ENCODE results near the gene ANKRD65.

The ANKRD65 gene

DNA sequence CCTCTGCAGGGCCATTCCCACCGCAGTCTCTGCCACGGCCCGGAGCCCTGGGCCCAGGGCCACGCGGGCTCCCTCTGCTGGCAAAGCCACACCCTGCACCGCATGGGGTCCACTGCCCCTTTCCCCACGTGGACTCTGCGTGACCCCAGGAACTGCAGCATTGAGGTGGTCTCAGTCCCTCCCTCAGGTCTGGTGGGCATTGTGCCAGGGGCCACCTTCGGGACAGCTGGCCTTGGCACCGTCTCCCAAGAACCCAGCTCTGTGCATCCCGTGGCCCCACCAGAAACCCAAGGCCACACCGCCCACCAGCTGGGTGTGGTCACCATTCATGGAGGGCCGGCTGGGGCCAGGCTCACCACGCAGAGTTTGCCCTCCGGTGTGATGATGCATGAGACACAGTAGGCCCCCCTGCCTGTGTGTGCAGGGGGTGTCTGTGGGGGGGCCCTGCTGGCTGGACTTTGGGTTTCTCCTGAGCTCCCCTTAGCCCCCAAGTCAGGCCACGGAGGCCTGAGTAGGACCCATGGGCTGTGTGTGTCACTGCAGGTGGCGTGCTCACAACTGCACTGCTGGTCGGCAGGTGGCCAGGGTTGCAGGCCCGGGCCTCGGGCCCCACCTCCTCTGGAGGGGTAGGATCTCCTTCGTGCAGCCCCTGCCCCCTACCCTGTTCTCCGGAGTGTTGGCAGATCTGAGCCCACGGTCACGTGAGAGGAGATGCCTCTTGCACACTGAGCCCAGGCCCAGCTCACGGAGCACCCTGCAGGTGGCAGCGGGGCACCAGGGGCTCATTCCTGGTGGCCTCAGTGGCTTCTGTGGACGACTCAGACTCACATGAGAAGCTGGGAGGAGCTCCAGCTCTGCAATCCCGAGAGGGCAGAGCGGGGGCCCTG is 20.2 kb upstream of the ANKRD65 start:
- no peak for DNase-seq (ENCODE audit: low read depth)

DNA sequence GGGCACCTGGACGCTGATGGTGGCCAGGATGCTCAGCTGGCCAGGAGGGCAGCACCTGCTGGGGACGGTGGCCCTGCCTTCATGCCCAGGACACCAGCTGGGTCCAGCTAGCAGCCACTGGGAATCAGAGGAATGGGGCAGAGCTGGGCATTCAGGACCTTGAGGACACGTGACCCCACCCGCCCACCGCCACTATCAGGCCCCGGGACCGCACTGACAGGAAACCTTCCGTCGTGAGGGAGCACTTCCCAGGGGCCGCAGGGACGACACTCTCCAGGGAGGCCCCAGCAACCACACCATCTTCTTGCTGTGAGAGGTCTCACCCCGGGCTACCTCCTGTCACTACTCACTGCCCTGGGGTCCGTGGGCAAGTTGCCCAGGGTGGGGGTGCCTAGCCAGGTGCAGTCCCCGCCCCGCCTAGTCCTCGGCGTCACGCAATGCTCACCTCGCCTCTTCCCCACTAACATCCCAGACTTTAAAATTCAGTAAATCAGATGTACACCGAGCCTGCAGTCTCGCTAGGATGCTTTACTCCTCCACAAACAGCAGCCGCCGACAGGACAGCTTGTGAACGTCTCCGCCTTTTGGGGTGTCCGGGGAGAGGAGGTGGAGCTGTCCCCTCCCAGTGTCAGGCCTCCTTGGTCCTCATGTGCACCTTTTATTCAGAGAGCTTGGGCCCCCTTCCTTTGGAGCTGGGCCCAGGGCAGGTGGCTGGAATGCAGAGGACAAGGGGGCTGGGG is 19.4 kb upstream of the ANKRD65 start:
- DNase-seq (ENCODE audit: low read depth) = no peak

DNA sequence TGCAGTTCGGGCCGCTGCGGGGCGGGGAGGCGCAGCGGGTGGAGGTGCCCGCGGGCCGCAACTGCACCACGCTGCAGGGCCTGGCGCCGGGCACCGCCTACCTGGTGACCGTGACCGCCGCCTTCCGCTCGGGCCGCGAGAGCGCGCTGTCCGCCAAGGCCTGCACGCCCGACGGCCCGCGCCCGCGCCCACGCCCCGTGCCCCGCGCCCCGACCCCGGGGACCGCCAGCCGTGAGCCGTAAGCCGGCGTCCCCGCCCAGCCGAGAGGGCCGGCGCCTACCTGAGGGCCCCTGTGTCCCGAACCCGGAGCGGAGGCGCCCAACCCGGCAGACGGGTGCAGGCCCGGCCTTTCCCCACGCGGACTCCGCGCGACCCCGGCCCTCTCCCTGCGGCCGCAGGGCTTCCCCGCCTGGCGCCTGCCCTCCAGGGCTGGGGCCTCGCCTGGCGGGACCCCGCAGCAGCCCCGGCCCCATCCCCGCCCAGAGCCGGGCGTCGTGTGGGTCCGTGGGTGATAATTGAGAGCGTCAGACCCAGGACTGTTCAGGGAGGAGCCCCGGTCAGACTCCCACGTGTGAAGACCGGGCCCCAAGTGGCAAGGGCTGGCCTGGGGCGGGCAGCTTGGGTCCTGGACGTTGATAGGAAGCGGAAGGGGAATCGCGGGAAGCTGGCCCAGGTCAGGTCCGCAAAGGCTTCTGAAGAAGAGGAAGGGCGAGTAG is 18.6 kb upstream of the ANKRD65 start:
- no peak for DNase-seq (ENCODE audit: low read depth)

DNA sequence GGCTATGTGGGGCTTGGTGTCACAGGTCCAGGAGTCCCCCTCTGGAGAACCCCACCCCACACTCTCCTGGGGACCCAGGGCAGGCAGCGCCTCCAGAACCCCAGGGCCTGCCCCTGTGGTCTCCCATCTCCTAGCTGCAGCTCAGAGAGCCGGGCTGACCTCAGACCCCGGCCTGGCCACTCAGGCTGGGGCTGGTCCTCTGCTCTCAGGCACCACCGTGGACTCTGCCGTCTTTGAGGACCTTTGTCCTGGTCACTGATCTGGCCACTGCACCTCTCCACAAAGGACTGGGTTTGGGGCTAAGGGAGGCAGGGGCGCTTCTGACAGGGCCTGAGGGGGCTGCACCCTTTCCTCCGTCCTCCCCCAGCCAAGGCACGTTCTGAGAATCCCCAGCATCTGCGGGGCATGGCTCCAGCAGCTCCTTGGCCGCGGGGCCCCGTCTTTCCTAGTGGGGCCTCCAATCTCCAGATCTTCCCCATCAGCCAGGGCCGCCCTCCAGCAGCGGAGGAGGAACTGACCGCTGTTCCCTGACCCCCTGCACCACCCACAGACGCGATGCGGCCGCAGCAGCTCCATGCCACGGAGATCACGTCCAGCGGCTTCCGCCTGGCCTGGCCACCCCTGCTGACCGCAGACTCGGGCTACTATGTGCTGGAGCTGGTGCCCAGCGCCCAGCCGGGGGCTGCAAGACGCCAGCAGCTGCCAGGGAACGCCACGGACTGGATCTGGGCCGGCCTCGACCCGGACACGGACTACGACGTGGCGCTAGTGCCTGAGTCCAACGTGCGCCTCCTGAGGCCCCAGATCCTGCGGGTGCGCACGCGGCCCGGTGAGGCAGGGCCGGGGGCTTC is 17.7 kb upstream of the ANKRD65 start:
- no peak for DNase-seq (ENCODE audit: low read depth)

- no peak for DNase-seq (ENCODE audit: low read depth)
These were observed 16.9 kb upstream of the ANKRD65 start for GRCh38 chr1:1437904-1438376.

DNA sequence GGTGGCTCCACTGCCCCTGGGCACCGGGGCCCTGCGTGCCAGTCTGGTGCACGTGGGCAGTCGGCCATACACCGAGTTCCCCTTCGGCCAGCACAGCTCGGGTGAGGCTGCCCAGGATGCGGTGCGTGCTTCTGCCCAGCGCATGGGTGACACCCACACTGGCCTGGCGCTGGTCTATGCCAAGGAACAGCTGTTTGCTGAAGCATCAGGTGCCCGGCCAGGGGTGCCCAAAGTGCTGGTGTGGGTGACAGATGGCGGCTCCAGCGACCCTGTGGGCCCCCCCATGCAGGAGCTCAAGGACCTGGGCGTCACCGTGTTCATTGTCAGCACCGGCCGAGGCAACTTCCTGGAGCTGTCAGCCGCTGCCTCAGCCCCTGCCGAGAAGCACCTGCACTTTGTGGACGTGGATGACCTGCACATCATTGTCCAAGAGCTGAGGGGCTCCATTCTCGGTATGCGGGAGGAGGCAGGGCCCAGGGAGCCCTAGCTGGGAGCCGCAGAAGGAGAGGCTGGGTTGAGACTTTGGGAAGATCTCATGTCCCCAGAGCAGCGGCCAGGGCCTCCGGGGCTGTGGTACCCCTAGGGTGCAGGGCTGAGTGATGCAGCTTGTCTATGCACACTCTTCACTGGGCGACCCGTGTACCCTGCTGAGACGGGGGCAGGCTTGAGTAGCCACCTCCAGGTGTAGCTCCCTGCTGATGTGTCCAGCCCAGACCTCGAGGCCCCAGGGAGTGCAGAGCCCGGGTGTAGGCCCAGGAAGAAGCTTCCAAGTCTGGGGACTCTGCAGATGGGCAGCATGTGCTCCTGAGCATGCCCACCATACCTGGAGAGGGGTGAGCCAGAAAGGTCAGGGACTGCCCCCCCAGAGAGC is 16.2 kb upstream of the ANKRD65 start:
- no peak for DNase-seq (ENCODE audit: low read depth)

- no peak for DNase-seq (ENCODE audit: low read depth)
These were observed 15.6 kb upstream of the ANKRD65 start for GRCh38 chr1:1436630-1437032.

GRCh38 chr1:1435911-1436629 is 15.0 kb upstream of the ANKRD65 start:
- no peak for DNase-seq (ENCODE audit: low read depth)

- DNase-seq (ENCODE audit: low read depth) = no peak
These were observed 14.2 kb upstream of the ANKRD65 start, which contains the start of gene VWA1 for GRCh38 chr1:1435106-1435903. VWA1 (plus strand) TSS chr1:1435690; CDS start chr1:1435749, 59 bp downstream.

GRCh38 chr1:1434824-1435105 is 13.7 kb upstream of the ANKRD65 start:
- no peak for DNase-seq (ENCODE audit: low read depth)

- no peak for DNase-seq (ENCODE audit: low read depth)
These were observed 13.2 kb upstream of the ANKRD65 start for GRCh38 chr1:1434131-1434823.

- no peak for DNase-seq (ENCODE audit: low read depth)
These were observed 12.7 kb upstream of the ANKRD65 start for GRCh38 chr1:1433804-1434130.

DNA sequence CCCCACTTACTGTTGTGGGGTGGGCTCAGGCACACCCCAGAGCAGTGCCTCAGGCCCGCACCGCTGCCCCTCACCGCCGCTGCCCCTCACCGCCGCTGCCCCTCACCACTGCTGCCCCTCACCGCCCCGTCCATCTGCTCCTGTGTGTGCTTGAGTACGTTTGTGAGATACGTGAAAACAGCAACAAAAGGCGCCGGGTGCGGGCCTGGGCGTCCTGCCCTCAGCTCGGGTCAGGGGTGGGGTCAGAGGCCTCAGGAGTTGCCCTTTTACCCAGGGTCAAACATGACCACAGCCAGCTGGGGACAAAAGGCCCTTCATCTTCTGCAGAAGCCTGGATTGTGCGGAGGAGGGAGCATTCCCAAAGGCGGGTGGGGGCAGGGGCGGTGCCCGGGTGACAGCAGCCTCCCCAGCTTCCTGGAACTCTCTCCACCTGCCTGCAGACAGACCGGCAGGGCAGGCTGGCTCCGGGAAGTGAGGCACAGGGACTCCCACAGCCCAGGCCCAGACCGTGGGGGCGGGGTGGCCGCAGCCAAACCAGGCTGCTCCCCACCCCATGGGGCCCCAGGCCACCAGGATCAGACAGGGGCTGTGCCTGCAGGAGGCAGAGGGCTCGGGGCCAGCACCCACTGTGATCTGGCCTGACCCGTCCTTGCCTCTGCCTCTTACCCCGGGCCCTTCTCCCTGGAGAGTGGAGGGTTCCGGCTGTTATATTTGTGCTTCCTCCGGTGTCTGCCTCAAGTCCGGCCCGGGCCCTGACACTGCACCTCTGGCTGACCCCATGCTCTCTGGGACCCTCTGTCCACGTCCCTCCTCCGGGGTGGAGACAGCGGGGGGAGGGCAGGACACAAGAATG is 12.1 kb upstream of the ANKRD65 start:
- no peak for DNase-seq (ENCODE audit: low read depth)

GRCh38 chr1:1432274-1432950 is 11.3 kb upstream of the ANKRD65 start:
- no peak for DNase-seq (ENCODE audit: low read depth)

GRCh38 chr1:1431845-1432273 is 10.8 kb upstream of the ANKRD65 start:
- DNase-seq (ENCODE audit: low read depth) = no peak

DNA sequence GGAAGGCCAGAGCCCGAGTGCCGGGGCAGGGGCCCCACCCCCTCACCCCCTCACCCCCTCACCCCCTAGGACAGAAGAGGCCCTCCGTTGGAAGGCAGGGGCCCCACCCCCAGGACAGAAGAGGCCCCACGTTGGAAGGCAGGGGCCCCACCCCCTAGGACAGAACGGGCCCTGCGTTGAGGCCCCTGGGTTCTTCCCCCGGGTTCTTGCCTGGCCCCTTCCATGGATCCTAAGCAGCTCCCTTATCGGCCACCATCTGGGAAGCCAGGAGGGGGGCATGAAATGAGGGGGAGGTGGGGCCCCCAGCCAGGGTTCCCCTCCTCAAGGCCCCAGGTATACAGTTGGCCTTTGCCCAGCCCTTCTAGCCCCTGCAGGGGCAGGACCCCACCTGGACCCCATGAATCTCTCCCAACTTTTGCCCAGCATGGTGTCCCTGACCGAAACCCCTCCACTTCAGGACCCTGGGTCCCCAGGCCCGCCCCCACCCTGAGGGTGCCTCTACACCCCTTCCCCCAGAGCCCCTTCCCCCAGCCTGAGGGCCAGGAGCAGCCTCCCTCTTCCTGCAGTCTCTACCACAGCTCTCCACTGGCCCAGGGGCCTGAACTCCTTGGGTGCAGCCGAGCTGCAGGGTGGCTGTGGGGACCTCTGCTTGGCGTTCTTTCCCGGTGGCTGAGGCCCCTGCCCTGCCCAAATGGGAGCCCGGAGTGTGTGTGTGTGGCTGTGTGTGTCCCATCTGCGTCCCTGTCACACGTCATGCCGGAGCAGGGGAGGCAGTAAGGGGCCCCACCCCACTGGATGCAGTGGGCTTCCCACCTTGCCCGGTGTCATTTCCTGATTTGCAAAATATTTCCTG is 10.1 kb upstream of the ANKRD65 start:
- no peak for DNase-seq (ENCODE audit: low read depth)
